MCF 10A (cell line): ENCODE measurements around the gene RHBG. TPM values are rescaled to one million over a fixed set of nuclear protein-coding genes. Genes with fewer than 3 reads are reported as not detected.

Source experiments
- BruUV-seq: library from RNA; stranded (reverse); fragments of 400-500 nt; replicated peaks from 2 replicates; lab custom pipeline; 2021; lab: Mats Ljungman, UMichigan
- CTCF ChIA-PET: fragments of 300-600 bp; sonication (Branson Sonifier 250); formaldehyde crosslinking; extraction: SDS; loops from one replicate; lab custom pipeline; 2021; ENCODE audit warnings: antibody characterized with exemption, inconsistent platforms; lab: Yijun Ruan, JAX
- POLR2A ChIA-PET: fragments of 300-600, 350-650 bp; sonication (Branson Sonifier 250); formaldehyde crosslinking; extraction: SDS; loops from one replicate; lab custom pipeline; 2020; ENCODE audit warnings: antibody characterized with exemption, inconsistent platforms; lab: Yijun Ruan, JAX
- DNase-seq: peaks from one replicate; pipeline ENCODE4 v3.0.0-alpha.2; 2018; ENCODE audit not compliant: unreplicated experiment
- H3K27ac Mint-ChIP-seq: one replicate; pipeline ENCODE4 v1.8.0; 2022; ENCODE audit warnings: mild to moderate bottlenecking, low read depth, mixed read lengths; ENCODE audit not compliant: unreplicated experiment
- H3K27me3 Mint-ChIP-seq: one replicate; pipeline ENCODE4 v1.8.0; 2022; ENCODE audit warnings: mixed read lengths; ENCODE audit not compliant: insufficient read depth, unreplicated experiment
- H3K36me3 Mint-ChIP-seq: one replicate; pipeline ENCODE4 v1.8.0; 2022; ENCODE audit warnings: mild to moderate bottlenecking, moderate library complexity, mixed read lengths; ENCODE audit not compliant: insufficient read depth, unreplicated experiment
- H3K4me1 Mint-ChIP-seq: one replicate; pipeline ENCODE4 v1.8.0; 2022; ENCODE audit warnings: mixed read lengths; ENCODE audit not compliant: insufficient read depth, unreplicated experiment
- H3K4me3 Mint-ChIP-seq: one replicate; pipeline ENCODE4 v1.8.0; 2022; ENCODE audit warnings: mild to moderate bottlenecking, moderate library complexity, mixed read lengths; ENCODE audit not compliant: unreplicated experiment
- H3K9me3 Mint-ChIP-seq: one replicate; pipeline ENCODE4 v1.8.0; 2022; ENCODE audit warnings: mixed read lengths; ENCODE audit not compliant: unreplicated experiment
- CTCF ChIP-seq: fragments of 200-600 bp; IDR thresholded peaks from one replicate; pipeline ENCODE4 v1.8.0; 2022; ENCODE audit warnings: antibody characterized with exemption, mild to moderate bottlenecking; ENCODE audit not compliant: unreplicated experiment
- intact Hi-C: fragments of 100-400 bp; cut with micrococcal nuclease; formaldehyde crosslinking; loops from 2 replicates; pipeline ENCODE4 v1.14.1; 2022
- total RNA-seq: library from RNA; stranded (reverse); gene quantifications from 2 replicates; pipeline ENCODE4 v1.2.3, GENCODE V29; 2022

Gene RHBG
- total RNA-seq, 1 experiment from 2014 or later = not detected

GRCh38 chr1:156359973-156360372 is 9.0 kb upstream of the RHBG start:
- peaks cover 4% of the 10 kb centered on the region for H3K36me3 Mint-ChIP-seq
- no peak overlapping the region for H3K27ac Mint-ChIP-seq
- CTCF ChIA-PET = interaction anchor here (0.5 to 10.3 kb wide), 13 partner anchors 9 to 505 kb away, joined by 3 to 121 read pairs (median 4); no protein-coding TSS in a partner anchor
- H3K27me3 Mint-ChIP-seq = peaks cover 63% of the 10 kb centered on the region
- H3K4me1 Mint-ChIP-seq = peaks cover 7% of the 10 kb centered on the region
- POLR2A ChIA-PET = interaction anchor here (0.6 to 1.3 kb wide), 4 partner anchors 13 to 438 kb away, joined by 3 to 5 read pairs (median 3); partner anchors contain the start of genes CCT3 and TSACC
- no peak overlapping the region for H3K4me3 Mint-ChIP-seq
- no peaks in the 10 kb centered on the region for H3K9me3 Mint-ChIP-seq
- no TSS peak for BruUV-seq
- no peak for TF ChIP-seq CTCF
- intact Hi-C loops = no loop called here
- DNase-seq = peak; percentile 48

GRCh38 chr1:156360534-156360933 is 8.5 kb upstream of the RHBG start:
- intact Hi-C loops = no loop called here
- no peak for DNase-seq
- ChIA-PET CTCF (interaction anchor here (0.5 to 10.3 kb wide), 8 partner anchors 17 to 506 kb away, joined by 3 to 121 read pairs (median 5); no protein-coding TSS in a partner anchor), POLR2A (interaction anchor here (0.6 to 0.8 kb wide), 2 partner anchors 14 to 15 kb away, joined by 3 read pairs; no protein-coding TSS in a partner anchor)
- Mint-ChIP-seq H3K27me3 (peaks cover 65% of the 10 kb centered on the region), H3K4me1 (peaks cover 7% of the 10 kb centered on the region), H3K27ac (no peak overlapping the region), H3K36me3 (no peaks in the 10 kb centered on the region), H3K9me3 (no peaks in the 10 kb centered on the region), H3K4me3 (no peak overlapping the region)
- no peak for TF ChIP-seq CTCF
- BruUV-seq = no TSS peak

- Mint-ChIP-seq H3K27ac (no peak overlapping the region), H3K4me3 (no peak overlapping the region), H3K4me1 (no peaks in the 10 kb centered on the region), H3K27me3 (peaks cover 22% of the 10 kb centered on the region), H3K9me3 (no peaks in the 10 kb centered on the region), H3K36me3 (no peaks in the 10 kb centered on the region)
- BruUV-seq = no TSS peak
- ChIA-PET CTCF (interaction anchor here (1.3 to 10.3 kb wide), 5 partner anchors 8 to 81 kb away, joined by 5 to 121 read pairs (median 7); no protein-coding TSS in a partner anchor), POLR2A (interaction anchor here (1.0 kb wide), 1 partner anchor 226 kb away, joined by 3 read pairs; no protein-coding TSS in a partner anchor)
- DNase-seq = no peak
- no peak for TF ChIP-seq CTCF
- intact Hi-C loops = no loop called here
Measured at GRCh38 chr1:156365754-156366153, 3.3 kb upstream of the RHBG start.

- peaks cover 22% of the 10 kb centered on the region for H3K27me3 Mint-ChIP-seq
- DNase-seq = no peak
- H3K36me3 Mint-ChIP-seq = no peaks in the 10 kb centered on the region
- TF ChIP-seq CTCF = no peak
- BruUV-seq = no TSS peak
- H3K4me3 Mint-ChIP-seq = no peak overlapping the region
- ChIA-PET POLR2A (interaction anchor here (1.0 kb wide), 2 partner anchors 29 to 226 kb away, joined by 3 read pairs; partner anchors contain the start of genes CCT3 and TSACC), CTCF (interaction anchor here (1.1 to 10.3 kb wide), 5 partner anchors 8 to 242 kb away, joined by 5 to 121 read pairs (median 6); no protein-coding TSS in a partner anchor)
- H3K4me1 Mint-ChIP-seq = no peaks in the 10 kb centered on the region
- intact Hi-C loops = no loop called here
- H3K27ac Mint-ChIP-seq = no peak overlapping the region
- H3K9me3 Mint-ChIP-seq = no peaks in the 10 kb centered on the region
Measured at GRCh38 chr1:156366378-156367166, 2.4 kb upstream of the RHBG start.
